Erythroblast (primary cell): ENCODE measurements around the gene UBA52.

Experiments used
- GATA1 ChIP-seq: IDR thresholded peaks from 2 replicates; pipeline ENCODE4 v1.6.1; 2011; ENCODE audit warnings: low read depth, mild to moderate bottlenecking, control low read depth, low read length, moderate library complexity
- POLR2A ChIP-seq: IDR thresholded peaks from 2 replicates; pipeline ENCODE4 v1.6.1; 2011; ENCODE audit warnings: mild to moderate bottlenecking, low read length

GRCh38 chr19:18601875-18602274, 30.2 kb downstream of the UBA52 start:
- no peak for TF ChIP-seq POLR2A
- no peak for TF ChIP-seq GATA1
